Left cardiac atrium (tissue), 4 donors: Measurements from ENCODE around the gene UCHL1. TPM values are rescaled to one million over a fixed set of nuclear protein-coding genes. Genes with fewer than 3 reads are reported as not detected.

ENCODE experiments used
- ATAC-seq, 2 donors: fragments of 200-7000 bp; cut with Tn5 transposase; one replicate each; pipeline ENCODE4 v1.9.1; 2020; ENCODE audit warnings: mild to moderate bottlenecking in 2 of 2, moderate library complexity in 2 of 2
- DNase-seq: peaks from one replicate; pipeline ENCODE4 v3.0.0-alpha.2; 2020
- intact Hi-C, 2 donors: fragments of 100-400 bp; cut with DNase I; formaldehyde crosslinking; loops; one replicate each; pipeline versions ENCODE4 v1.14.1 to v1.15.1; 2022 to 2023
- long read RNA-seq: library from polyadenylated mRNA; unstranded; transcript quantifications from one replicate; pipeline ENCODE4 v2.0.0, GENCODE V29; 2021
- total RNA-seq, 2 donors: library from RNA; stranded (reverse); fragmentation: NEBNext Ultra II Directional; extraction: Animal tissue kit (Norgen Biotek cat#: 25700); gene quantifications; one replicate each; pipeline ENCODE4 v1.2.1, GENCODE V29; 2021
- donor health status: DM: no; HTN: yes; CAD: no.
- donor health status: DM: no; HTN: yes; CAD: no; lungs with severe emphysema.
- donor health status: DM: yes; HTN: yes; CAD: no.
- donor health status: Dilated cardiomyopathy.

The UCHL1 gene
- total RNA-seq, result 10 to 100 TPM; 23.1 to 26.4 TPM
- long read RNA-seq, partial matches to known transcripts, result 0 of 4 reads
- long read RNA-seq, other reads (novel, unspliced or antisense), result 0 of 4 reads

GRCh38 chr4:41256740-41257256, at the start of gene UCHL1:
TSS of gene UCHL1 (plus strand) at chr4:41256928. CDS start at chr4:41256977, 49 bp downstream.
- DNase-seq (peak; percentile 59), ATAC-seq (peak; percentile 74 to 88)
- intact Hi-C loops, result no loop called here

- ATAC-seq (peak; percentile 29 to 58), DNase-seq (peak; percentile 34)
- intact Hi-C loops, result no loop called here
Observed at GRCh38 chr4:41207291-41207831, 49.4 kb upstream of the UCHL1 start.

GRCh38 chr4:41209187-41209586, 47.5 kb upstream of the UCHL1 start:
- ATAC-seq (no peak), DNase-seq (no peak)
- intact Hi-C loops, result no loop called here

- ATAC-seq (no peak), DNase-seq (no peak)
- intact Hi-C loops, result loop anchor here (5.0 to 10.0 kb wide), 5 partner anchors 53 to 465 kb away; partner anchors contain the start of gene NSUN7 (in 1 of the 2)
Observed at GRCh38 chr4:41209901-41210300, 46.8 kb upstream of the UCHL1 start.

GRCh38 chr4:41211951-41212615, 44.6 kb upstream of the UCHL1 start:
- intact Hi-C loops, result loop anchor here (2.0 to 10.0 kb wide), 6 partner anchors 55 to 467 kb away; partner anchors contain the start of gene NSUN7 (in 1 of the 2)
- no peak for ATAC-seq
- DNase-seq, result no peak

- ATAC-seq (peak in 1 of 2 donors; percentile 6), DNase-seq (no peak)
- intact Hi-C loops, result loop anchor here (2.0 to 10.0 kb wide), 6 partner anchors 55 to 468 kb away; partner anchors contain the start of gene NSUN7 (in 1 of the 2)
Observed at GRCh38 chr4:41212616-41213203, 44.0 kb upstream of the UCHL1 start.

- ATAC-seq, result peak; percentile 28 to 37
- DNase-seq, result peak; percentile 35
- intact Hi-C loops, result loop anchor here (2.0 to 10.0 kb wide), 6 partner anchors 56 to 469 kb away; partner anchors contain the start of gene NSUN7 (in 1 of the 2)
Observed at GRCh38 chr4:41213625-41214135, 43.0 kb upstream of the UCHL1 start.

GRCh38 chr4:41214136-41214824, 42.4 kb upstream of the UCHL1 start, which contains the start of gene APBB2:
TSS of gene APBB2 (minus strand) at chr4:41214542. CDS start at chr4:41033254, 181,288 bp downstream.
- intact Hi-C loops, result loop anchor here (5.0 to 10.0 kb wide), 5 partner anchors 57 to 469 kb away; partner anchors contain the start of gene NSUN7 (in 1 of the 2)
- DNase-seq (peak; percentile 96), ATAC-seq (peak; percentile 93 to 94)

GRCh38 chr4:41214825-41215146, 41.9 kb upstream of the UCHL1 start:
- intact Hi-C loops, result loop anchor here (5.0 to 10.0 kb wide), 5 partner anchors 57 to 470 kb away; partner anchors contain the start of gene NSUN7 (in 1 of the 2)
- DNase-seq (no peak), ATAC-seq (no peak)

GRCh38 chr4:41215155-41215554, 41.6 kb upstream of the UCHL1 start:
- ATAC-seq (no peak), DNase-seq (no peak)
- intact Hi-C loops, result loop anchor here (5.0 to 10.0 kb wide), 2 partner anchors 288 to 470 kb away; partner anchors contain the start of gene NSUN7 (in 1 of the 2)

GRCh38 chr4:41215969-41216293, 40.8 kb upstream of the UCHL1 start:
- DNase-seq, result no peak
- intact Hi-C loops, result loop anchor here (5.0 to 10.0 kb wide), 2 partner anchors 289 to 471 kb away; partner anchors contain the start of gene NSUN7 (in 1 of the 2)
- ATAC-seq, result no peak

GRCh38 chr4:41216294-41217019, 40.3 kb upstream of the UCHL1 start:
- ATAC-seq (peak; percentile 38 to 58), DNase-seq (peak; percentile 75)
- intact Hi-C loops, result loop anchor here (5.0 to 10.0 kb wide), 2 partner anchors 289 to 472 kb away; partner anchors contain the start of gene NSUN7 (in 1 of the 2)

- ATAC-seq (no peak), DNase-seq (no peak)
- intact Hi-C loops, result loop anchor here (5.0 to 10.0 kb wide), 2 partner anchors 290 to 472 kb away; partner anchors contain the start of gene NSUN7 (in 1 of the 2)
Observed at GRCh38 chr4:41217020-41217333, 39.8 kb upstream of the UCHL1 start.

GRCh38 chr4:41217374-41217773, 39.4 kb upstream of the UCHL1 start:
- no peak for DNase-seq
- no peak for ATAC-seq
- intact Hi-C loops, result loop anchor here (5.0 to 10.0 kb wide), 2 partner anchors 290 to 473 kb away; partner anchors contain the start of gene NSUN7 (in 1 of the 2)

GRCh38 chr4:41218703-41219102, 38.0 kb upstream of the UCHL1 start:
- DNase-seq (no peak), ATAC-seq (no peak)
- intact Hi-C loops, result loop anchor here (5.0 to 10.0 kb wide), 2 partner anchors 291 to 474 kb away; partner anchors contain the start of gene NSUN7 (in 1 of the 2)

GRCh38 chr4:41219421-41219950, 37.2 kb upstream of the UCHL1 start:
- no peak for DNase-seq
- no peak for ATAC-seq
- intact Hi-C loops, result loop anchor here (5.0 to 10.0 kb wide), 2 partner anchors 292 to 475 kb away; partner anchors contain the start of gene NSUN7 (in 1 of the 2)

GRCh38 chr4:41221850-41222645, 34.7 kb upstream of the UCHL1 start:
- ATAC-seq (no peak), DNase-seq (no peak)
- intact Hi-C loops, result no loop called here
